ENCODE measurements around the gene CAMTA1. TPM values are rescaled to one million over a fixed set of nuclear protein-coding genes. Genes with fewer than 3 reads are reported as not detected.

CAMTA1 gene
- polyA plus RNA-seq, 1 donor from 2014 or later: 162 TPM

- no peak overlapping the region for H3K27ac ChIP-seq (ENCODE audit: low read length)
- no peaks in the 10 kb centered on the region for H3K27me3 ChIP-seq (ENCODE audit: insufficient read depth, low read depth, low read length)
- H3K36me3 ChIP-seq (ENCODE audit: insufficient read depth, low read length): no peaks in the 10 kb centered on the region
- H4K20me1 ChIP-seq (ENCODE audit: insufficient read depth): no peaks in the 10 kb centered on the region
- no peak overlapping the region for H3K4me3 ChIP-seq (ENCODE audit: low read length)
- peaks cover 7% of the 10 kb centered on the region for H3K9me3 ChIP-seq (ENCODE audit: low read length)
- H3K9me2 ChIP-seq (ENCODE audit: insufficient read depth, low read length): no peaks in the 10 kb centered on the region
- H3K79me2 ChIP-seq (replicated peaks; ENCODE audit: insufficient read depth, low read length): no peaks in the 10 kb centered on the region
- no peak overlapping the region for H3K9ac ChIP-seq (ENCODE audit: low read length)
- TF ChIP-seq POLR2AphosphoS5 (IDR thresholded peaks at IDR 0.05) (no peak), EZH2 (IDR thresholded peaks at IDR 0.05; ENCODE audit: borderline replicate concordance, insufficient read depth, low read length, poor library complexity, severe bottlenecking) (no peak), MXI1 (conservative IDR thresholded peaks at IDR 0.05; ENCODE audit: poor library complexity, severe bottlenecking) (no peak), CTCF (IDR thresholded peaks at IDR 0.05; ENCODE audit: poor library complexity, severe bottlenecking) (no peak), SMC3 (conservative IDR thresholded peaks at IDR 0.05; ENCODE audit: poor library complexity) (no peak), REST (IDR thresholded peaks at IDR 0.05; ENCODE audit: borderline replicate concordance) (no peak), TAF1 (IDR thresholded peaks at IDR 0.05; ENCODE audit: low read depth) (no peak), RAD21 (conservative IDR thresholded peaks at IDR 0.05) (no peak), EP300 (conservative IDR thresholded peaks at IDR 0.05; ENCODE audit: poor library complexity, severe bottlenecking) (no peak)
- H3F3A ChIP-seq (ENCODE audit: insufficient read depth, low read length, poor library complexity, severe bottlenecking): no peaks in the 10 kb centered on the region
- no peak overlapping the region for H3K4me2 ChIP-seq (ENCODE audit: low read length)
- H2AFZ ChIP-seq (ENCODE audit: low read depth, low read length): no peak overlapping the region
These were observed 290.9 kb downstream of the CAMTA1 start for GRCh38 chr1:7076117-7076516.

DNA sequence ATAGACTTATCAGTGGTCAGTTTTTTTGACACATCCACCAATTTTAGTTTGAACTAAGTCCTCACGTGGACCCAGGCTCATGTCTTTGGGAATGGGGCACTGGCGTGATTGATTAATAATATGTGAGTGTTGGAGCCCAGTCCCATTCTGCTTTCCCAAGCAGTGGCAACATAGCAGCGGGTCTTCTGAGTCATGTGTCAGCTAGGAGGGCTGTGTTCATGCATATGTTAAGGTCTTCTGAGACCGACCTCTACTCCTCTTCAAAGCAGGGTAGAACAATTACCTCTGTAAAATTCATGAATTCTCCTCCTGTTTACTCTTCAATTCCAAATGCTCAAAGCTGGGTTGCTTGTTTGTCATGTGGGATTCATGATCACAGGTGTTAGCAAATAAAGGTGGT is 291.3 kb downstream of the CAMTA1 start:
- Histone ChIP-seq H3F3A (ENCODE audit: insufficient read depth, low read length, poor library complexity, severe bottlenecking) (no peaks in the 10 kb centered on the region), H3K27ac (ENCODE audit: low read length) (no peak overlapping the region), H3K9me3 (ENCODE audit: low read length) (peaks cover 7% of the 10 kb centered on the region), H3K79me2 (replicated peaks; ENCODE audit: insufficient read depth, low read length) (no peaks in the 10 kb centered on the region), H3K4me2 (ENCODE audit: low read length) (no peak overlapping the region), H4K20me1 (ENCODE audit: insufficient read depth) (no peaks in the 10 kb centered on the region), H3K9ac (ENCODE audit: low read length) (no peak overlapping the region), H3K9me2 (ENCODE audit: insufficient read depth, low read length) (no peaks in the 10 kb centered on the region), H2AFZ (ENCODE audit: low read depth, low read length) (no peak overlapping the region), H3K36me3 (ENCODE audit: insufficient read depth, low read length) (no peaks in the 10 kb centered on the region), H3K27me3 (ENCODE audit: insufficient read depth, low read depth, low read length) (no peaks in the 10 kb centered on the region), H3K4me3 (ENCODE audit: low read length) (no peak overlapping the region)
- no peak for TF ChIP-seq CTCF (IDR thresholded peaks at IDR 0.05; ENCODE audit: poor library complexity, severe bottlenecking)
- TF ChIP-seq REST (IDR thresholded peaks at IDR 0.05; ENCODE audit: borderline replicate concordance): no peak
- no peak for TF ChIP-seq RAD21 (conservative IDR thresholded peaks at IDR 0.05)
- TF ChIP-seq EP300 (conservative IDR thresholded peaks at IDR 0.05; ENCODE audit: poor library complexity, severe bottlenecking): no peak
- no peak for TF ChIP-seq MXI1 (conservative IDR thresholded peaks at IDR 0.05; ENCODE audit: poor library complexity, severe bottlenecking)
- TF ChIP-seq SMC3 (conservative IDR thresholded peaks at IDR 0.05; ENCODE audit: poor library complexity): no peak
- TF ChIP-seq POLR2AphosphoS5 (IDR thresholded peaks at IDR 0.05): no peak
- TF ChIP-seq EZH2 (IDR thresholded peaks at IDR 0.05; ENCODE audit: borderline replicate concordance, insufficient read depth, low read length, poor library complexity, severe bottlenecking): no peak
- TF ChIP-seq TAF1 (IDR thresholded peaks at IDR 0.05; ENCODE audit: low read depth): no peak

Measured in neural cell (in vitro differentiated cells).